ENCODE measurements around the gene TCN1.

DNA sequence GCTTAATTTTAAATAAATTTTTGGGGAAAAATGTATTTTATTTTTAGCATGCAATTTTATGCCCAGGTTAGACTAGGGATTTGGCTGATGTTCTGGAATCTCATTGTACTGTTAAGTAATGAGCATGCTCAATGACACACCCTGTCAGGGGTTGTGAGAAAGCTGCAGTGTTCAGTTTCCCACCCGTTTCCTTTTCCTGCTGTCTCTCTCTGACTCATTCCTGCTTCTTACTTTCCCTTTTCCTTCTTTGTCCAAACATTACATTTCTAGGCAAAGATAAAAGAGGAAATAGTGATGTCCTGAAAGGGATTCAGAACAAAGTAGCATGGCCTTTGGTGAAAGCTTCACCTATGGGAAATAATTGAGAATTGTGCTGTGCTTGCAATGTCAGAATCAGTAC, 35.0 kb upstream of the TCN1 start:
- TF ChIP-seq, protein P1, sequence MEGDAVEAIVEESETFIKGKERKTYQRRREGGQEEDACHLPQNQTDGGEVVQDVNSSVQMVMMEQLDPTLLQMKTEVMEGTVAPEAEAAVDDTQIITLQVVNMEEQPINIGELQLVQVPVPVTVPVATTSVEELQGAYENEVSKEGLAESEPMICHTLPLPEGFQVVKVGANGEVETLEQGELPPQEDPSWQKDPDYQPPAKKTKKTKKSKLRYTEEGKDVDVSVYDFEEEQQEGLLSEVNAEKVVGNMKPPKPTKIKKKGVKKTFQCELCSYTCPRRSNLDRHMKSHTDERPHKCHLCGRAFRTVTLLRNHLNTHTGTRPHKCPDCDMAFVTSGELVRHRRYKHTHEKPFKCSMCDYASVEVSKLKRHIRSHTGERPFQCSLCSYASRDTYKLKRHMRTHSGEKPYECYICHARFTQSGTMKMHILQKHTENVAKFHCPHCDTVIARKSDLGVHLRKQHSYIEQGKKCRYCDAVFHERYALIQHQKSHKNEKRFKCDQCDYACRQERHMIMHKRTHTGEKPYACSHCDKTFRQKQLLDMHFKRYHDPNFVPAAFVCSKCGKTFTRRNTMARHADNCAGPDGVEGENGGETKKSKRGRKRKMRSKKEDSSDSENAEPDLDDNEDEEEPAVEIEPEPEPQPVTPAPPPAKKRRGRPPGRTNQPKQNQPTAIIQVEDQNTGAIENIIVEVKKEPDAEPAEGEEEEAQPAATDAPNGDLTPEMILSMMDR (IDR thresholded peaks at IDR 0.05) = no peak
- TF ChIP-seq POLR2A (IDR thresholded peaks at IDR 0.05) (no peak), EP300 (IDR thresholded peaks at IDR 0.05) (no peak)
